G401.6 (cell line): ENCODE data around the gene PHYKPL.

ENCODE experiments used
- FAIRE-seq: peaks from 2 replicates; lab custom pipeline; 2012; peaks lifted over from hg19 to GRCh38; lab: Jason Lieb, UNC

The PHYKPL gene

GRCh38 chr5:178222292-178222691, 10.3 kb downstream of the PHYKPL start:
- FAIRE-seq, result no peak

DNA sequence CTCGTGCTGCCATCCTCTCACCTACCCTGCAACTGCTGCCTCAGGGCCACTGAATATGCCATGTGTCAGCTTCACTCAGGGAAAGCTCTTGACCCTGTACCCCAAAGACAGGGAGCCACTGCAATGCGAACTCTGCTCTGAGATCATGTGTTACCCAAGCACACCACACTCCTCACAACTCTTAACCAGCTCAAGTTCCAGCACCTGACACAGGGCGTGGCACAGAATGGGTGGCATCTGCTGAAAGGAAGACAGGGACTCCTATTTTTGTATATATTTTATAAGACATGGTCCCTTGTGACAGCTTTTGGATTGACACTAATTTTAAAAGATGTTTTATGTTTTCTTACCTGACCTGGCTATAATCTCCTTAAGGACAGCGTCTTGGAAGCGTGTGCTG, 10.7 kb downstream of the PHYKPL start:
- FAIRE-seq, result no peak

- FAIRE-seq, result no peak
Observed at GRCh38 chr5:178221282-178221681, 11.3 kb downstream of the PHYKPL start.

GRCh38 chr5:178218827-178219226, 13.8 kb downstream of the PHYKPL start:
- peak; percentile 85 for FAIRE-seq

DNA sequence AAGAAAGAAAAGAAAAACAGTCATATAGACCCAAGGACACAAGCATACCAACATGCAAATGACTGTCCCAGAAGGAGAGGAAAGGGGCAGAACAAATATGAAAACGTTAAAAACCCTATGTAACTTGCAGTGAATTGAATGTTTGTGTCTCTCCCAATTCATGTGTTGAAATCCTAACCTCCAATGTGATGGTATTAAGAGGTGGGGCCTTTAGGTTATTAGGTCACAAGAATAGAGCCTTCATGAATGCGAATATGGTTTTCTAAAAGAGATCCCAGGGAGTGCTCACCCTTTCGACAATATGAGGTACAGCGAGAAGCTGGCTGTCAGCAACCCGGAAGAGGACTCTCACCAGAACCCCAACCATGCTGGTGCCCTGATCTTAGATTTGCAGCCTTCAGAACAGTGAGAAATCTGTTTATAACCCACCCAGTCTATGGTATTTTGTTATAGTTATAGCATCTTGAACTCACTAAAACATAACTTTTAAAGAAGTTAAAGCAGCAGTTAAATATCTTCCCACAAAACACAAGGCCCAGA, 14.3 kb downstream of the PHYKPL start:
- no peak for FAIRE-seq

DNA sequence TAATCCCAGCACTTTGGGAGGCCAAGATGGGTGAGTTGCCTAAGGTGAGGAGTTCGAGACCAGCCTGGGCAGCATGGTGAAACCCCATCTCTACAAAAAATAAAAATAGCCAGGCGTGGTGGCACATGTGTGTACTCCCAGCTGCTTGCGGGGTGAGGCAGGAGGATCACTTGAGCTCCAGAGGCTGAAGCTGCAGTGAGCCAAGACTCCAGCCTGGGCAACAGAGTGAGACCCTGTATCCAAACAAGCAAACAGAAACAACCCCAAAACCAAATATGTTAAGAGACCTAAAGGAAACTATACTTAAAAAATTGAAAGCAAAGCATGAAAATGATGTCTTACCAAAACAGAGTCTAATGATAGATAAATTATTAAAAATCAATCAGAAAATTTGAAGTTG, 15.8 kb downstream of the PHYKPL start:
- FAIRE-seq, result no peak

DNA sequence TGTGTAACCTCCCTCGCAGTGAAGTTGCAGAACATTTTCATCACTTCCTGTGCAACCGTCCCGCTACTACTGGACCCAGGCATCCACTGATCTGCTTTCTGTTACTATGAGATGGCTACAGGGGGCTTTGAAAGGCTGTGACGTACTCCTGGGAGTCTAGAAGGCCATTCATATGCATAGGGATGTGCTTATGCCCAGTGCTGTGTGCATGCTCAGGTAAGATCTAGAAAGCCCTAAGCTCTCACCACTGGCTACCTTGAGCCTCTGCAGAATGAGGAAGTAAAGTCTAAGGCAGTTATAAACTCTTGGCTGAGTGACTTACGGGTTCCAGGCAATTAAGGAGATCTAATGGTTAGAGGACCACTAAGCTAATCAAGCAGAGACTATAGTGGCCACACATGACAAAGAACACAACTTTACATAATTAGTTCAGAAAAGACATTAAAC, 16.5 kb downstream of the PHYKPL start:
- FAIRE-seq, result no peak

- FAIRE-seq, result no peak
Observed at GRCh38 chr5:178215280-178216002, 17.2 kb downstream of the PHYKPL start.

GRCh38 chr5:178214160-178214803, 18.3 kb downstream of the PHYKPL start:
- FAIRE-seq, result no peak

DNA sequence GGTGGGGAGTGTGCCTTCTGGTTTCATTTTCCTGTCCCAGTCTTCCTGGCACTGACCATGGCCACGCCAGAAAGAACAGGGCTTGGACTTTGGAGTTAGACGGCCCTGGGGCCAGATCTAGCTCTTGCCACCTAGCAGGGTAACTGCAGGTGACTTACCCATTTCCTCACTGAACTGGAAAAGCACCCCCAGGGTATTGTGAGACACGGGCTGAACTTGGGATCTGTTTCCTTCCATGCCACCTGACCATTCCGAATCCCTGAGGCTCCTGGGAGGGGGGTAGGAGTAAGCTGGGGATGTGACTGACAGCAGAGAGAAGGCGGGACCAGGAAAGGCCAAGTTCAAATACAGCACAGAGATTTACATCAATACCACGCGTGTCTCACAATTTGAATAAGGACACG, 18.9 kb downstream of the PHYKPL start:
- no peak for FAIRE-seq

GRCh38 chr5:178213003-178213461, 19.6 kb downstream of the PHYKPL start:
- FAIRE-seq, result no peak

GRCh38 chr5:178212241-178213002, 20.2 kb downstream of the PHYKPL start:
- FAIRE-seq, result no peak

GRCh38 chr5:178211095-178212048, 21.2 kb downstream of the PHYKPL start:
- no peak for FAIRE-seq

DNA sequence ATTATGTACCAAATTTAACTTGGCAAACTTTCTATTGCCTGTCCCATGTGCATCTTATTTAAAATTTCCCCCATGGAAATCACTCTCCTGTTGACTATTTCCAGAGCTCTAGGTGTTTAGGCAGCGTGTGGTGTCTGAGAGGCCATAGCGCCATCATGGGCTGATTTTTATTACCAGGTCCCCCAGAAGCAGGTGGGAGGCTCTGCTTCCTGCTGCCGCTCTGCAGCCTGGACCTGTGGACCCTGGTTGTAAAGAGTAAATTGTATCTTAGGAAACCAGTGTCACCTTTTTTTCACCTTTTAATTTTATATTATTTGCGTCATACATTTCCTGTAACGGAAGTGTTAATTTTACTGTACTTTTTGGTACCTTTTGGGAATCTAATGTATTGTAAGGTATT, 21.9 kb downstream of the PHYKPL start:
- FAIRE-seq, result no peak

- no peak for FAIRE-seq
Observed at GRCh38 chr5:178210073-178210535, 22.5 kb downstream of the PHYKPL start.

- no peak for FAIRE-seq
Observed at GRCh38 chr5:178209334-178210072, 23.1 kb downstream of the PHYKPL start.

DNA sequence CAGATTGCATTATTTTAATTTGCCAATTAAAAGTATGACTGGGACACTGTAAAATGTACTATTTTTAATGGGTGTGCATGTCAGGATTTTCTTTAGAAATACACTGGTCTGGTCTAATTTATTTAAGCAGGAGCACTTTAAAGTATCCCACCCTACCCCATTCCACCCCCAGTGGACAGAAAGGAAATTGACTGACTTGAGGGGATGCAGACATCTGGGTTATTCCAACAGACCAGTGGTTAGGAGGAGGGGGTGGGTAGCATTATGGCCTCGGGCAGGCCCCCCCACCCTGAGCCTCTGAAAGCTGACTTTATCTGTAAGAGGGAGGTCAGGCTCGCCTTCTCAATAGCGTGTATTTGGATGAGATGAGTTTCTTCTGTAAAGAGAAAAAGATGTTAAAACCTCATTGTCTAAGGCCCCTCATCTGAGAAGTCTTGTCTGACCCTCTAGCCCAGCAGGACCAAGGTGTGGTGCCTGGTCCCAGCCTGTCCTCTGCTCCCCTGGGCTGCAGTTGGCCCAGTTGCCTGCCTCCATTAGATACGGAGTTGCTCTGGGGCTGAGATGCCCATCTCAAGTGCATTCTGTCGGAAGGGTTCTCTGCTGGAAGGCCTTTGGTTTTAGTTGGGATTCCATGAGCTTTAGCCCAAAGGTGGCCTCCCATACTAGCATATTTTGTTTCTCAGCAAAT, 23.9 kb downstream of the PHYKPL start:
- no peak for FAIRE-seq

- no peak for FAIRE-seq
Observed at GRCh38 chr5:178207917-178208280, 24.7 kb downstream of the PHYKPL start.

DNA sequence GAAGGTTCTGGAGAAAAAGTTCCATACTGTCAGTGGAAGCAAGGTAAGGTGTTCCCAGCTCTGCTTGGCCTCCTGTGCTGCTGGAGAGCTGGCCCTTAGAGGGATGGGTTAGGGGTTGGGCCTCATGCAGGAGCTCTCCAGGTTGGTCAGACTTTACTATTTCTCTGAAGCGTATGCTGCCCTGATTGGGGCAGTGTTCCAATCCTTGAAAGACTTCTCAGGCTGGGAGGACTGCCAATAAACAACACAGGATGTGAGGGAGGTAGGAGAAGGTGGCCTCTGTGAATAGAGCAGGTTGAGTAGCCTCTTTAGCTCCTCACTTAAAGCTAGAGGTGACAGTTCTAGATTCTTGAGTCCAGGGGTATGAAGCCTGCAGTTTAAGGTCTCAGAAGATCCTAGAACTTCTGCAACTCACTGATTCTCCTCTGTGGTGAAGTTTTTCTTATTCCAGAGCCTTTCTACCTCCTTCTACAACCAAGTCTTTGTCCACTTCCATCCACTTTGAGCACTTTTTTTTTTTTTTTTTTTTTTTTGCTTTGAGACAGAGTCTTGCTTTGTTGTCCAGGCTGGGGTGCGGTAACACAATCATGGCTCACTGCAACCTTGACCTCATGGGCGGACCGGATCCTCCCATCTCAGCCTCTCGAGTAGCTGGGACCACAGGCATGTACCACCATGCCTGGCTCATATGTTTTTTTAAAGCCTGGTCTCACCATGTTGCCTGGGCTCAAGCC, 25.3 kb downstream of the PHYKPL start:
- no peak for FAIRE-seq
